ENCODE data around the gene AGPAT3. TPM values are rescaled to one million over a fixed set of nuclear protein-coding genes. Genes with fewer than 3 reads are reported as not detected.

AGPAT3 gene
- total RNA-seq, 1 donor from 2014 or later, result 63.2 TPM

DNA sequence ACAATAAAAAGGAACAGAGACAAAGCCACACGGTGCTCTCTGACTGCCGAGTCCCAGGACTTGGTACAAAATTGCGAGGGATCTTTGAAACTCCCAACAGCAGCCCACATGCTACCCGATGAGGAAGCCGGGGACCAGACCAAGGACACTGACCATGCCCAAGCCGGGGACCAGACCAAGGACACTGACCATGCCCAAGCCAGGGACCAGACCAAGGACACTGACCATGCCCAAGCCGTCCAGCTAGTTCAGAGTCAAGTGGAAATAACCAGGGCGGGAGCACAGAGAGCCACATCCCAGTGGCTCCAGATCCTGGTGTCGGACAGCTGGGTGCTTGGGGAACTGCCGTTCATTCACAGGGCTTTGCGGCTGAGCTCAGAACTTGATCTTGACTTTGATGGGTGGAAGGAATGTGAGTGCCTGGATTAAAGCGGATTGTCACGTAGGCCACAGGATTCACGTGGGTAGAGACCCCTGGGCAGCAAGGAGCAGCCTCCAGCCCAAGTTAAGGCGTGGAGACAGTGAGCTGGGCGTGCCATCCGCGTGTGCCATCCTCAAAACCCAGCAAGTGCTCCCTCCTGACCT lies 130.6 kb downstream of the AGPAT3 start:
- TF ChIP-seq CTCF (IDR thresholded peaks at IDR 0.05), result no peak
- Mint-ChIP-seq H3K4me1 (ENCODE audit: unreplicated experiment) (peaks cover 5% of the 10 kb centered on the region), H3K27me3 (ENCODE audit: unreplicated experiment) (no peaks in the 10 kb centered on the region), H3K9me3 (ENCODE audit: unreplicated experiment) (peaks cover 6% of the 10 kb centered on the region), H3K27ac (ENCODE audit: unreplicated experiment) (no peak overlapping the region), H3K4me3 (ENCODE audit: unreplicated experiment) (no peak overlapping the region), H3K36me3 (ENCODE audit: unreplicated experiment) (no peaks in the 10 kb centered on the region)
- no peak for DNase-seq (ENCODE audit: extremely low spot score, unreplicated experiment)

DNA sequence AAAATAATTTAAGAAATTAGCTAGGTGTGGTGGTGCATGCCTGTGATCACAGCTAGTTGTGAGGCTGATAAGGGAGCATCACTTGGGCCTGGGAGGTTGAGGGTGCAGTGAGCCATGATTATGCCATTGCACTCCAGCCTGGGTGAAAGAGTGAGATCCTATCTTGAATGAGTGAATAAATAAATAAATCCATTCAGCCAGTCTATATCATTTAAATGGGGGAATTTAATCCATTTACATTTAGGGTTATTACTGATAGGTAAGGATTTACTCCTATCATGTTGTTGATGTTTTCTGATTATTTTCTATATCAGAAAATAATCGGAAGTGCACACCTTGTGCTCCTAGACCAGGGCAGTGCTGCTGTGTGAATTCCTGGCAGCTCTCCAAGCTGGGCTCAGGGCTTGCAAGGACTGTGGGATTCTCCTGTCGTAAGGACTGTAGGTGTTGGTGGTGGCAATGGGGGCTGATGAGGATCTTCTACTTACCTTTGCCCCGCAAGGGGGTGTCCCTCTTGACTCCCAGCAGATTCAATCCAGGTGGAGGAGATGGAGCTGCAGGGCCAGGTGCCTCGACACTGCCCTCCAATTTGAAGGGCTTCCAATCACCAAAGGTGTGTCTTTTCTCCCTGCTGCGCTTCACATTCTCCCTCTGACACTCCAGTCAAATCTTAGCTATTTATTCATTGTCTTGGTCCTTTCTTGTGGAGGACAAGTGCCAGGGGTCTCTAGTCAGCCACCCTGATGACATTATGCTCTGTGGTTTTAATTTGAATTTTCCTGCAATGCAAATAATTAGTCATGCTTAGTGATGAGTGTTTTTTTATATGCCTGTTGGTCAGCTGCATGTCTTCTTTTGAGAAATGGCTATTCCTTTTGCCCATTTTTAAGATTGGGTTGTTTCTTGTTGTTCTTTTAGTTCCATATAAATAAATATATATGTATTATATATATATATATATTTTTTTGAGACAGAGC lies 133.0 kb downstream of the AGPAT3 start:
- H3K9me3 Mint-ChIP-seq (ENCODE audit: unreplicated experiment), result peaks cover 6% of the 10 kb centered on the region
- H3K4me3 Mint-ChIP-seq (ENCODE audit: unreplicated experiment), result no peak overlapping the region
- no peak overlapping the region for H3K27ac Mint-ChIP-seq (ENCODE audit: unreplicated experiment)
- no peaks in the 10 kb centered on the region for H3K27me3 Mint-ChIP-seq (ENCODE audit: unreplicated experiment)
- DNase-seq (ENCODE audit: extremely low spot score, unreplicated experiment), result no peak
- peaks cover 5% of the 10 kb centered on the region for H3K4me1 Mint-ChIP-seq (ENCODE audit: unreplicated experiment)
- no peak for TF ChIP-seq CTCF (IDR thresholded peaks at IDR 0.05)
- H3K36me3 Mint-ChIP-seq (ENCODE audit: unreplicated experiment), result no peaks in the 10 kb centered on the region

DNA sequence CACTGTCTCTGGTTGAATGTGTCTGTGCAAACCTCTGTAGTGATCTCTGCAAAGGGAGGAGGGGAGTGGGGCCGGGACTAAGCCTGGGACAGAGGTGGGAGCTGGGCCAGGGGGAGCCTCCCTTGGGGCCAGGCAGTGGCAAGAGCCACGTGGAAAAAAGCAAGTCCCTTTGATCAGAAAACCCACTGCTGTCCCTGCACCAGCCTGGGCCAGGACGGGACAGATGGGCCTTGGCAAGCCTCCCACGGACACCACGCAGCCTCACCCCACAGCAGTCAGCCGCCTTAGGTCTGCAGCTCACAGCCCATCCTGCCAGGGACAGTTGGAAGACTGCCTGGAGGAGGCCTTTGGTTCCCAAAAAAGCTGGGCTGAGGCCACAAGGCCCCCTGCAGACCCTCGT lies 135.3 kb downstream of the AGPAT3 start:
- Mint-ChIP-seq H3K36me3 (ENCODE audit: unreplicated experiment) (no peaks in the 10 kb centered on the region), H3K9me3 (ENCODE audit: unreplicated experiment) (peaks cover 6% of the 10 kb centered on the region), H3K27me3 (ENCODE audit: unreplicated experiment) (no peaks in the 10 kb centered on the region), H3K4me3 (ENCODE audit: unreplicated experiment) (no peak overlapping the region), H3K4me1 (ENCODE audit: unreplicated experiment) (no peaks in the 10 kb centered on the region), H3K27ac (ENCODE audit: unreplicated experiment) (no peak overlapping the region)
- DNase-seq (ENCODE audit: extremely low spot score, unreplicated experiment), result no peak
- TF ChIP-seq CTCF (IDR thresholded peaks at IDR 0.05), result no peak

GRCh38 chr21:44002511-44002910 lies 137.5 kb downstream of the AGPAT3 start:
- Mint-ChIP-seq H3K36me3 (ENCODE audit: unreplicated experiment) (no peaks in the 10 kb centered on the region), H3K27me3 (ENCODE audit: unreplicated experiment) (no peaks in the 10 kb centered on the region), H3K4me3 (ENCODE audit: unreplicated experiment) (no peak overlapping the region), H3K9me3 (ENCODE audit: unreplicated experiment) (peaks cover under 1% of the 10 kb centered on the region), H3K27ac (ENCODE audit: unreplicated experiment) (no peak overlapping the region), H3K4me1 (ENCODE audit: unreplicated experiment) (peaks cover 17% of the 10 kb centered on the region)
- no peak for DNase-seq (ENCODE audit: extremely low spot score, unreplicated experiment)
- TF ChIP-seq CTCF (IDR thresholded peaks at IDR 0.05), result no peak

- H3K9me3 Mint-ChIP-seq (ENCODE audit: unreplicated experiment), result no peaks in the 10 kb centered on the region
- H3K27ac Mint-ChIP-seq (ENCODE audit: unreplicated experiment), result no peak overlapping the region
- no peak overlapping the region for H3K4me3 Mint-ChIP-seq (ENCODE audit: unreplicated experiment)
- no peaks in the 10 kb centered on the region for H3K36me3 Mint-ChIP-seq (ENCODE audit: unreplicated experiment)
- DNase-seq (ENCODE audit: extremely low spot score, unreplicated experiment), result no peak
- TF ChIP-seq CTCF (IDR thresholded peaks at IDR 0.05), result no peak
- no peaks in the 10 kb centered on the region for H3K27me3 Mint-ChIP-seq (ENCODE audit: unreplicated experiment)
- peaks cover 23% of the 10 kb centered on the region for H3K4me1 Mint-ChIP-seq (ENCODE audit: unreplicated experiment)
Observed at GRCh38 chr21:44003307-44003966, 138.4 kb downstream of the AGPAT3 start.

Measured in osteocyte (in vitro differentiated cells).